GM19324 (cell line): ENCODE data around the gene RAB3A.
A peak's percentile ranks its signal among the peaks of the same experiment; 100 is the strongest.
"Not testable (repeated sequence)": the region's sequence is repeated elsewhere in the genome, so short reads cannot be mapped to it uniquely, and the experiment has no call there.

Source experiments
- ATAC-seq: cut with Tn5 transposase; IDR thresholded peaks from one replicate; pipeline ENCODE4 v1.9.1; 2021; ENCODE audit warnings: mild to moderate bottlenecking, moderate library complexity; ENCODE audit not compliant: unreplicated experiment, low FRiP score

Gene RAB3A

DNA sequence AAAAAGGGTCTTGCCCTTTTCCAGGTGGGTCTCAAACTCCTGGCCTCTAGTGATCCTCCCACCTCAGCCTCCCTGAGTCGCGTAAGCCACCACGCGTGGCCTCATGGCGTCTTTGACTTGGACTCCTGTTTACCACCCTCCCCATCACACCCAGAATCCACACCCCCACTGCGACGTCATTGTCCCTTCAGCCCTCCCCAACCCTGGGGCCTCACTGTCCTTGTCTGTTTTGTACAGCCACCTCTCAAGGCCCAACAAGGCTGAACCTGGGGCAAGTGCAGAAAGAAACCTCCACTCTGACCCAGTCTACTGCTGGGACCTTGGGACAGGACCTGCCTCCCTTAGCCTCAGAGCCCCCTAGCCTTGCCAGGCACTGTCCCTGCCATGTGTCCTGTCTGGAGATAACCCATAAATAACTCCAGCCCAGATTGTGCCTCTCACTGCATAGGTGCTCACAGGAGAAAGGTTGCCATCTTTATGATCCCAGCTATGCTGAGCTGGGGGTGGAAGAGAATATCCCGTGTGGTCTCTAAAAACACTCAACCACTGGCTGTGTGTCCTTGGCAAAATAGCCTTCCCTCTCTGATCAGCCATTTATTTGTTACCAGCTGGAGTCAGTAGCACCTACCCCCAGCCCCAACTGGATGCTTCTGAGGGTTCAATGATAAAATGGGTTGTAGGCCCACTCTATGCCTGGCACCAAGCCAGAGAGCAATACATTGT, 32.1 kb downstream of the RAB3A start:
- no peak for ATAC-seq

GRCh38 chr19:18170714-18171255, 33.1 kb downstream of the RAB3A start:
- ATAC-seq = no peak

DNA sequence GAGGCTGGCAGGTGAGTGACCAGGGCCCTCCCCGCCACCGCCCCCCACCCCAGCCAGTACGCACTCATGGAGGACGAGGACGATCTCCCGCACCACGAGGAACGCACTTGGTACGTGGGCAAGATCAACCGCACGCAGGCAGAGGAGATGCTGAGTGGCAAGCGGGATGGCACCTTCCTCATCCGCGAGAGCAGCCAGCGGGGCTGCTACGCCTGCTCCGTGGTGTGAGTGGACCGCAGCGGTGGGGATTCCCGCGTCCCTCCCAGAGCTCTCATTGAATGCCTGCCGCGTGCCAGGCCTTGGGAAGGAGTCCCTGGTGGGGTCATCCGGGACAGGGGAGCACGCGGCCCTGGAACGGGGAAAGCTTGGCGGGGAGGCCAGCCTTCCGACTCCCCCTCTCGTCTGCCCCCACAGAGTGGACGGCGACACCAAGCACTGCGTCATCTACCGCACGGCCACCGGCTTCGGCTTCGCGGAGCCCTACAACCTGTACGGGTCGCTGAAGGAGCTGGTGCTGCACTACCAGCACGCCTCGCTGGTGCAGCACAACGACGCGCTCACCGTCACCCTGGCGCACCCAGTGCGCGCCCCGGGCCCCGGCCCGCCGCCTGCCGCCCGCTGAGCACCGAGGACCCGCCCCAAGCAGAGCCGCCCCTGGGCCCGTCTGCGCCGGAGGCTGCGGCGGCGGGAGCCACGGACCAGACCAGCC, 35.0 kb downstream of the RAB3A start:
- ATAC-seq = no peak

DNA sequence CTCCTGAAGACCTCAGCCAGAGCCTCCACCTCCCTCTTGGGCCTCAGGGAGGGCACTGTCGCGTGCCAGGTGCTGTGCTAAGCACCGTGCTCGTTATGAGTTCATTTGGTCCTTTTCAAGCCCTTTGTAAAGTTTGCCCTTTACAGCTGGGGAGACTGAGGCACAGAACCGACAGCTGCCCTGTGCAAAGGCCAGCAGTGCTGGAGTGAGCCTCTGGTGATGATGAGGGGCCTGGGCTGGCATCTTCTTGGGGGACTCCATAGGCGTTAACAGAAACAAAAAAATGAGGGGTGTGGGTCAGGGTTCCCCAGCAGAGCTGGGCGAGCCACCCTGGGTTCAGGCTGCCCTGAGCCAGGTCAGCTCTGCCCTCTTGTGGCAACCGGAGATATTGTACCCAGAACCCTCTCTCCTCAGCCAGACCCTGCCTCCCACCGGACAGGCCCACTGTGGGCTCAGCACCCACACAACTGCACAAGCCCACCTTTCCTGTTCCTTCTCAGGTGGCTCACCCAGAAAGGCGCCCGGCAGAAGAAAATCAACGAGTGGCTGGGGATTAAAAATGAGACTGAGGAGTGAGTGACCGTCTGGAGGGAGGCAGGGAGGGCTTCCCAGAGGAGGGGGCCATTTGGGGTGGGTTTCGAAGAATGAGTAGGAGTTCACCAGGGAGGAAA, 35.7 kb downstream of the RAB3A start:
- no peak for ATAC-seq

- no peak for ATAC-seq
Measured at GRCh38 chr19:18167011-18167410, 36.8 kb downstream of the RAB3A start.

- ATAC-seq = no peak
Measured at GRCh38 chr19:18165794-18166544, 37.9 kb downstream of the RAB3A start.

GRCh38 chr19:18164072-18164471, 39.8 kb downstream of the RAB3A start:
- no peak for ATAC-seq

DNA sequence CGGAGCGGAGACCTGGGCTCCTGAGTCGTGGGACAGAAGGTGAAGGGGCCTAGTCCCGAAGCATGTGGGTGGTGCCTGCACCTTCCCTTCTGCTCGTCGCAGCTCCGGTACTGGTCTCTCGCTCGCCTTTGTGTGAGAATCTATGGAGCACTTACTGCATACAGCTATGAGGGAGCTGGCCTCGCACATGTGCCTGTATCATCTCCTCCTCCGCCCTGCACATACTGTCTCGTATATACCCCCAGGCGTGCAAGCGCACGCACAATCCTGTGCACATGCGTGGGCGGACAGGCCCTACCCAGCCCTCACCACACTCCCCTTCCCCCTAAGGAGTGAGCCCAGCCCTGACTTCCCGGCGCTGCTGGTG, 42.2 kb downstream of the RAB3A start:
- ATAC-seq = peak; percentile 6

- peak; percentile 66 for ATAC-seq
Measured at GRCh38 chr19:18160971-18161635, 42.7 kb downstream of the RAB3A start.

- ATAC-seq = no peak
Measured at GRCh38 chr19:18160493-18160970, 43.3 kb downstream of the RAB3A start.

GRCh38 chr19:18159810-18160209, 44.0 kb downstream of the RAB3A start:
- ATAC-seq = no peak

DNA sequence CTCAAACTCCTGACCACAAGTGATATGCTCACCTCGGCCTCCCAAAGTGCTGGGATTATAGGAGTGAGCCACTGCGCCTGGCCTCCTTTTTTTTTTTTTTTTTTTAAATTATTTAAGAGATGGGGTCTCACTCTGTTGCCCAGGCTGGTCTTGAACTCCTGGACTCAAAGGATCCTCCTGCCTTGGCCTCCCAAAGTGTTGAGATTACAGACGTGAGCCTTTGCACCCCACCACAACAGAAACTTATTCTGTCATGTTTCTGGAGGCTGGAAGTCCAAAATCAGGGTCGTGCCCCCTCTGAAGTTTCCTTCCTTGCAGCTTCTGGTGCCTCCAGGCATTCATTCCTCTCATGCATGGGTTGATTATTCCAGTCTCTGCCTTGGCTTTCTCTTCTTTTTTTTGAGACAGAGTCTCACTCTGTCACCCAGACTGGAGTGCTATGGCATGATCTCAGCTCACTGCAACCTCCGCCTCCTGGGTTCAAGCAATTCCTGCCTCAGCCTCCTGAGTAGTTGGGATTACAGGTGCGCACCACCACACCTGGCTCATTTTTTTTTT, 44.7 kb downstream of the RAB3A start:
- not testable (repeated sequence) for ATAC-seq

DNA sequence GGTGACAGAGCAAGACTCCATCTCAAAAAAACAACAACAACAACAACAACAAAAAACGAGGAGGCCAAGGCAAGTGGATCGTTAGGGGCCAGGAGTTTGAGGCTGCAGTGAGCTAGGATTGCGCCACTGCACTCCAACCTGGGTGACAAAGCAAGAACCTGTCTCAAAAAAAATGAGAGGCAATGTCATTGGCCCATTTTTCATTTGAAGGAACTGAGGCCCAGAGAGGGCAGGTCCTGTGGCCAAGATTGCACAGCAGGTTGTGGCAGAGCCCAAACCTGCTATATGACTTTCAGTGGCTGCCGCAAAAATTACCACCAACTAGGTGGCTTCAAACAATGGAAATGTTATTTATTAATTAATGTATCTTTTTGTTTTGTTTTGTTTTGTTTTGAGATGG, 45.4 kb downstream of the RAB3A start:
- no peak for ATAC-seq

GRCh38 chr19:18157465-18158063, 46.3 kb downstream of the RAB3A start:
- ATAC-seq = no peak

DNA sequence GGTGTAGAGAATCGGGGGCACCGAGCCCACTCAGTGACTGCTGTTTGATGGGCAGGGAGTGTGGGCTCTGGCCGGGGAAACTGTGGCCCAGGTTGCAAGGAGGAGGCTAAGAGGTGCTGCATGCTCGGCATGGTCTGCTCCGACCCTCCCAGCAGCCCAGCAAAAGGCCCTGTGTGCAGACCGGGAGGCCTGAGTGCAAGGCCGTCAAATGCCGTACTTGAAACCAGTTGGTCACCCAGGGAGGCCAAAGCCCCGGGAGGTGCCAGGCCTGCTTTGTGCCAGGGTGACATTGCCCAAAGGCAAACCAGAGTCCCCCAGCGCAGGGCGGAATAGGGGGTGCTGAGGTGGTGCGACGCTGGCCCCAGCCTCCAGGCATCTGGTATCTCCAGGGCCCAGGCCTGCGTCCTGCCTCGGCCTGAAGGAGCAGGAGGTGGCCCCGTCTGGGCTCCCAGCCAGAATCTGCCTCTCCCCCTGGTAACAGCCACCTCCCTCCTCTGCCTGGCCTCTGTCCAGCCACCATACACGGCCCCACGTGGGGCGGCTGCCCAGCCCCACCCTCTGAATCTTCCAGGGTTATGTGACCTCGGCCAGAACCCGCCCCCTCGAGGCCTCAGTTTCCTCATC, 46.9 kb downstream of the RAB3A start:
- no peak for ATAC-seq

- no peak for ATAC-seq
Measured at GRCh38 chr19:18156268-18156667, 47.6 kb downstream of the RAB3A start.

DNA sequence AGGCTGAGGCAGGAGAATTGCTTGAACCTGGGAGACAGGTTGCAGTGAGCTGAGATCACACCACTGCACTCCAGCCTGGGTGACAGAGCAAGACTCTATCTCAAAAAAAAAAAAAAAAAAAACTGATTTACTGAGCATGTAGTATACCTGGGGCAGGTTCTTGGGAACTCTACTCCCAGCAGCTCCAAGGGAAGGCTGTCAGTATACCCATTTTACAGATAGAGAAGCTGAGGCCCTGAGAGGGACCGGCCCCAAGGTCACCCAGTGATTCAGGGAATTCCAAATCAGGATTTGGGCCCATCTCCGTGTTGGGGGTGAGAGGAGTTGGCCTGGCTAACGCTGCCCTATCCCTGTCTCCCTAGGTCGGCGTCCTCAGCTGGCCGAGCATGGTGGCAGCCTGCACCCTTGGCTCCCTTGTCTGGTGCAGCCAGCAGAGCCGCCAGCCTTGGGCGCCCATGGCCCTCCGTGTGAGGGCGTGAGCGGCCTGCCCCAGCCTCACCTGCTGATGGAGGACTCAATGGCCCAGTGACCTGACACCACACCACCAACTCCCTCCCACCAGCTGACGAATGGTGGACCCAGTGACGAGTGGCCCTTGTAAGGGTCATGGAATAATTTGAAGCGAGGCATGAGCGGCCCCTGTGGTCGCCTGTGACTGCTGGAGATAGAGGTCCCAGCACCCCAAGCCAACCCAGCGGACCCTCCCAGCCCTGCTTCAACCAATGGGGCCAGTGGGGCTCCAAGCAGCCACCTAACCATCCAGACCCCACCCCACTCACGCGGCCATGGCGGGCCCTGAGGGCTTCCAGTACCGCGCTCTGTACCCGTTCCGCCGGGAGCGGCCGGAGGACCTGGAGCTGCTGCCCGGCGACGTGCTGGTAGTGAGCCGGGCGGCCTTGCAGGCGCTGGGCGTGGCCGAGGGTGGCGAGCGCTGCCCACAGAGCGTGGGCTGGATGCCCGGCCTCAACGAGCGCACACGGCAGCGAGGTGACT, 48.5 kb downstream of the RAB3A start:
- no peak for ATAC-seq
